Effector memory CD4-positive, alpha-beta T cell (primary cell): ENCODE measurements around the gene MLLT3.

Experiments
- DNase-seq, 3 donors: peaks; one replicate each; pipeline ENCODE4 v3.0.0-alpha.2; 2020
- H3K27ac ChIP-seq: 2 replicates; pipeline ENCODE4 v1.7.0; 2013; ENCODE audit warnings: mild to moderate bottlenecking, low read length, moderate library complexity; ENCODE audit not compliant: insufficient read depth, poor library complexity, severe bottlenecking
- H3K27me3 ChIP-seq: replicated peaks from 2 replicates; pipeline ENCODE4 v1.7.0; 2013; ENCODE audit warnings: mild to moderate bottlenecking, low read length; ENCODE audit not compliant: insufficient read depth, control insufficient read depth, poor library complexity, severe bottlenecking
- H3K36me3 ChIP-seq: 2 replicates; pipeline ENCODE4 v1.7.0; 2013; ENCODE audit warnings: mild to moderate bottlenecking, low read length, moderate library complexity; ENCODE audit not compliant: control insufficient read depth, insufficient read depth
- H3K4me1 ChIP-seq: 2 replicates; pipeline ENCODE4 v1.7.0; 2013; ENCODE audit warnings: low read length, mild to moderate bottlenecking; ENCODE audit not compliant: control insufficient read depth, insufficient read depth, poor library complexity, severe bottlenecking
- H3K4me3 ChIP-seq: 2 replicates; pipeline ENCODE4 v1.7.0; 2013; ENCODE audit warnings: low read length, low read depth, mild to moderate bottlenecking; ENCODE audit not compliant: insufficient read depth, poor library complexity, severe bottlenecking
- H3K9me3 ChIP-seq: 2 replicates; pipeline ENCODE4 v1.7.0; 2013; ENCODE audit warnings: mild to moderate bottlenecking, low read length, moderate library complexity; ENCODE audit not compliant: control insufficient read depth

Gene MLLT3

GRCh38 chr9:20442461-20443319 is 179.6 kb downstream of the MLLT3 start:
- Histone ChIP-seq H3K4me3 (no peak overlapping the region), H3K27ac (no peak overlapping the region), H3K4me1 (no peaks in the 10 kb centered on the region)

GRCh38 chr9:20441711-20442423 is 180.4 kb downstream of the MLLT3 start:
- Histone ChIP-seq H3K27ac (no peak overlapping the region), H3K9me3 (no peaks in the 10 kb centered on the region), H3K4me3 (no peak overlapping the region), H3K4me1 (no peaks in the 10 kb centered on the region), H3K36me3 (no peaks in the 10 kb centered on the region), H3K27me3 (no peaks in the 10 kb centered on the region)
- no peak for DNase-seq

More at GRCh38 chr9:20442461-20443319, 179.6 kb downstream of the MLLT3 start:
- no peak for DNase-seq
- Histone ChIP-seq H3K36me3 (no peaks in the 10 kb centered on the region), H3K9me3 (no peaks in the 10 kb centered on the region), H3K27me3 (no peaks in the 10 kb centered on the region)

- Histone ChIP-seq H3K27ac (no peak overlapping the region), H3K36me3 (no peaks in the 10 kb centered on the region), H3K9me3 (no peaks in the 10 kb centered on the region), H3K4me1 (no peaks in the 10 kb centered on the region), H3K4me3 (no peak overlapping the region), H3K27me3 (no peaks in the 10 kb centered on the region)
- DNase-seq = no peak
These were observed 181.1 kb downstream of the MLLT3 start for GRCh38 chr9:20441166-20441565.

- Histone ChIP-seq H3K9me3 (no peaks in the 10 kb centered on the region), H3K27ac (no peak overlapping the region), H3K36me3 (no peaks in the 10 kb centered on the region), H3K4me3 (no peak overlapping the region), H3K27me3 (no peaks in the 10 kb centered on the region), H3K4me1 (no peaks in the 10 kb centered on the region)
- no peak for DNase-seq
These were observed 184.8 kb downstream of the MLLT3 start for GRCh38 chr9:20437476-20437875.

- H3K9me3 ChIP-seq = no peaks in the 10 kb centered on the region
- H3K27ac ChIP-seq = no peak overlapping the region
- no peak overlapping the region for H3K4me3 ChIP-seq
- H3K27me3 ChIP-seq = no peaks in the 10 kb centered on the region
- H3K4me1 ChIP-seq = no peaks in the 10 kb centered on the region
- H3K36me3 ChIP-seq = no peaks in the 10 kb centered on the region
- DNase-seq = no peak
These were observed 185.7 kb downstream of the MLLT3 start for GRCh38 chr9:20436476-20437195.

GRCh38 chr9:20428976-20429375 is 193.3 kb downstream of the MLLT3 start:
- Histone ChIP-seq H3K4me1 (no peaks in the 10 kb centered on the region), H3K9me3 (no peaks in the 10 kb centered on the region), H3K27me3 (no peaks in the 10 kb centered on the region), H3K27ac (no peak overlapping the region), H3K36me3 (no peaks in the 10 kb centered on the region), H3K4me3 (no peak overlapping the region)
- DNase-seq = no peak

GRCh38 chr9:20427359-20427758 is 194.9 kb downstream of the MLLT3 start:
- H3K9me3 ChIP-seq = no peaks in the 10 kb centered on the region
- no peak overlapping the region for H3K4me3 ChIP-seq
- H3K4me1 ChIP-seq = no peaks in the 10 kb centered on the region
- no peak overlapping the region for H3K27ac ChIP-seq
- H3K27me3 ChIP-seq = no peaks in the 10 kb centered on the region
- DNase-seq = no peak
- H3K36me3 ChIP-seq = no peaks in the 10 kb centered on the region

GRCh38 chr9:20426019-20426418 is 196.3 kb downstream of the MLLT3 start:
- Histone ChIP-seq H3K4me3 (no peak overlapping the region), H3K9me3 (no peaks in the 10 kb centered on the region)

GRCh38 chr9:20419533-20419932 is 202.8 kb downstream of the MLLT3 start:
- no peak overlapping the region for H3K4me3 ChIP-seq
- no peaks in the 10 kb centered on the region for H3K4me1 ChIP-seq
- H3K27me3 ChIP-seq = no peaks in the 10 kb centered on the region
- H3K27ac ChIP-seq = no peak overlapping the region
- no peaks in the 10 kb centered on the region for H3K9me3 ChIP-seq
- no peak for DNase-seq
- H3K36me3 ChIP-seq = no peaks in the 10 kb centered on the region

More at GRCh38 chr9:20426019-20426418, 196.3 kb downstream of the MLLT3 start:
- no peak for DNase-seq
- Histone ChIP-seq H3K36me3 (no peaks in the 10 kb centered on the region), H3K27me3 (no peaks in the 10 kb centered on the region), H3K27ac (no peak overlapping the region), H3K4me1 (no peaks in the 10 kb centered on the region)
